Right ventricle myocardium superior (tissue), 1 donor: ENCODE results near the gene KLC1. TPM values are rescaled to one million over a fixed set of nuclear protein-coding genes. Genes with fewer than 3 reads are reported as not detected.
A peak's percentile ranks its signal among the peaks of the same experiment; 100 is the strongest.

ENCODE experiments used
- ATAC-seq: fragments of 200-7000 bp; cut with Tn5 transposase; one replicate; pipeline ENCODE4 v1.9.1; 2020; ENCODE audit warnings: mild to moderate bottlenecking; ENCODE audit not compliant: poor library complexity
- DNase-seq: peaks from one replicate; pipeline ENCODE4 v3.0.0-alpha.2; 2020
- intact Hi-C: fragments of 100-400 bp; cut with DNase I; formaldehyde crosslinking; loops from one replicate; pipeline ENCODE4 v1.11.2; 2022
- total RNA-seq: library from RNA; stranded (reverse); fragmentation: NEBNext Ultra II Directional; extraction: Animal tissue kit (Norgen Biotek cat#: 25700); gene quantifications from one replicate; pipeline ENCODE4 v1.2.1, GENCODE V29; 2021
- donor health status: DM: no; HTN: yes; CAD: no; lungs with severe emphysema.

KLC1 gene
- total RNA-seq, 1 donor from 2014 or later: 152 TPM

DNA sequence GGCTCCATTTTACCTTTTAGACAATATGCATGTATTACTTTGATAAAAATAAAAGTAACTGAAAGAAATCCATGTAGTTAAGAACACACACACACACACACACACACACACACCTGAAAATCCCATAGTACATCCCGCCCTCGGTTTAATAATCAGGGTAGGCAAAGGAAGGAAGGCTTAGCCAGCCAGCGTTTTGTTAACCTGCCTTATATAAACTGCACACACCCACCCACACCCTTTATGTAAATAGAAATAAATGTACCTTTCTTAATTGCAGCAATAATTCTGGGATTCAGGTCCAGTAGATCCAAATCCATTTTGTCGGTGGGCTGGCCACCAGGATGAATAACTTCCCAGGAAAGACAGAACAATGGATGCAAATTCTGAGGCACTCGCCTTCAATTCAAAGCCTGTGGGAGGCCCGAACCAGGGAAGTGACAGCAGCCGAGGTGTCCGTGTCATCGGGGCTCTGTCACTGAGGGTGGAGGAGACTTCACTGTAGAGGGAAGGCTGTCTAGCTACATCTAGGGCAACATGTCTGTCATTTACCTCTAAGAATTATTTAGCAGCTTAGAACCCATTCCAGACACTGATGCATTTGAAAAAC, 81.9 kb downstream of the KLC1 start:
- DNase-seq (no peak), ATAC-seq (no peak)
- intact Hi-C loops: no loop called here

DNA sequence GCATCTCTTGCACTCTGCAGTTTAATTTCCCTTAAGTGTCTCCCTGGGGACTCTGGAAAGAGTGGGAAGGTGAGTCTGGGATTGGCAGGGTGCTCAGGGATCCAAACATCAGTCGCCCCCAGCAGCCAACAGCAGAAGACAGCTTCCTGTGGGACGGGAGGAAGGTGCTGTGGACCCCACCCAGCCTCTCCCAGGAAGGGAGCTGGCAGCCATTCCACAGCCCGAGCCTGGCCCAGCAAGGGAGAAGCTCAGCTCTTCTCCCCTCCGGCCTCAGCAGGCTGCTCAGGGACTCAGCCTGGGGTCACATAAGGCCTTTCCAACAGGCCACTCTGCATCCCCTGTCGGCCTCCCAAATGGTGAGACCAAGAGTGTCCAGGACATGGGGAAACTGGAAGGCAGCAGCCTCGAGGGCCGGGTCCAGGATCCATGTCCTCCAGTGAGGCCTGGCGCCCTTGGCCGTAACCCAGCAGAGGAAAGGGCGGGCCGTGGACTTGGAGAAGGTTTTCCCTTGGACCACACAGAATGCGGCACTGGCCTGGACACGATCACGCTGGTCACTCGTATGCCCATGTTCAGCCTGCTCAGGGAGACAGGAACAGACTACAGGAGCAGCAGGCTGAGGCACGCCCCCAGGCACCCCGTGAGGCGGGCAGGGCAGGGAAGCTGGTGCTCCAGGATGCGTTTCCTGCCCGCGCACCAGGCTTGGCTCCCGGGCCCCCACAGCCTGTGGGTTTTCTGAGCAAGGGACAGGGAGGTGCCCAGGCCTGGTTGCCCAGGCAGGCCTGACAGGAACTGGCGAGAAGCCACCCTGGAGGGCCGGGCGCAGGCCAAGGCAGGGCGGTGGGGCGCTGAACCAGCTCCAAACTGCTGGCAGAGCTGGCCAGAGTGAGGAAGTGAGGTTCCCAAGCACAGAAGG, 82.8 kb downstream of the KLC1 start:
- intact Hi-C loops: no loop called here
- DNase-seq (peak; percentile 75), ATAC-seq (peak; percentile 22)

DNA sequence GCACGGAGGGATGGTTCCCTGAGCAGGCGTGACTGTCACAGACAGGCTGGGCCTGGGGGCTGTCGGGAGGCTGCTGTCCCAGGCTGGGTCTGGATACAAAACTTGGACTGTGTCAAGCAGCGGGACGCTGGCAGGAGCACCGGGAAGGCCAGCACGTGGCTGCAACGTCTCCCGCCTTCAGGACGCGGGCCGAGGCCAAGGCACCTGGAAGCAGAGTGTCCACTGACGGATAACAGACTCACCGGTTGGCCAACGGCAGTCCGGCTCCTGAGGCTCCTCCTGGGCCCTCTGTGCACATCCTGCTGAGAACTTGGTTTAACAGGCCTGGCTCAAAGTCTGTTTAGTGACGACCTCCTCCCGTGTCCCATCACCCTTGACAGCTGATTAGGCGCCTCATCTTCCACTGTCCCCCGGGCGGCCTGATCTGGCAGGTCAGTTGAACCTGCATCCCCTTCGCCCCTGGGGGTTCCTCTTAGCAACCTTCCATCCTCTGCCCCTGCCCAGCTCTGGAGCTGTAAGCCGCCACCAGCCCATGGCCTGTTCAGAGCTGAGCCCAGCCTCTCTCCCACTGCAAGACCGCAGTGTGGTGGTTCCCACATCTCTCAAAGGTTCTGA, 83.7 kb downstream of the KLC1 start:
- ATAC-seq (no peak), DNase-seq (no peak)
- intact Hi-C loops: no loop called here

DNA sequence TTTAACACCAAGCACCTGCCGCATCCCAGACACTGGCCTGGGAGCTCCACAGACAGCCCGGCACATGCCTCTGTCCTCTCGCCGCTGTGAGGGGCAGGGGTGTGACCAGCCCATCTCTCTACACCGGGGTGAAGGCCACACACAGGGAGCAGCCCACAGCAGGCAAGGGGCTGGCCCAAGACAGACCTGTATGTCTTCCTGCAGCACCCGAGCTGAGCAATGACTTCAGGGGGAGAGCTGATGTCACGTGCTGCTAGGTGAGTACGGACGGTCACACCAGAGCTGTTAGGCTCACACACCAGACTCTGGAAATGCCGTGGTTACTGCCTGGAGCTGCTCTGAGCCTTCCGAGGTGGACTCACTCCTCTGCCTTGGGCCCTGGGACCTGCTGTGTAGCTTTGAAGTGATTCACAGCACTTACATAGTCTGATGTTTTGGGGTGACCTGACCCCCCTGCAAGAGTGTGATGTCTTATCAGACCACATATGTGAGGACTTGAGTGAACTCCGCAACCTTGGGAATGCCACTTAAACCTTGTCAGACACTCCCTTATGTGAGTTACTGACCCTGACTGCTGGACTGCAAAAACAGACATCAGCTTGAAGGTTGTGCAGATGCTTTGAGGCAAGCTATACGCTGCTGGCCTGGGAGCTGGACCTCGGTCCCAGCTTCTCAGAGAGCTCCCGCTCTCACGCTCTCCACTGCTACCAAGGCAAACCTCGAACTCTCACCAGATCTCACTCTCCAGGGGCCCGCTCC, 84.5 kb downstream of the KLC1 start:
- intact Hi-C loops: no loop called here
- no peak for DNase-seq
- ATAC-seq: no peak

DNA sequence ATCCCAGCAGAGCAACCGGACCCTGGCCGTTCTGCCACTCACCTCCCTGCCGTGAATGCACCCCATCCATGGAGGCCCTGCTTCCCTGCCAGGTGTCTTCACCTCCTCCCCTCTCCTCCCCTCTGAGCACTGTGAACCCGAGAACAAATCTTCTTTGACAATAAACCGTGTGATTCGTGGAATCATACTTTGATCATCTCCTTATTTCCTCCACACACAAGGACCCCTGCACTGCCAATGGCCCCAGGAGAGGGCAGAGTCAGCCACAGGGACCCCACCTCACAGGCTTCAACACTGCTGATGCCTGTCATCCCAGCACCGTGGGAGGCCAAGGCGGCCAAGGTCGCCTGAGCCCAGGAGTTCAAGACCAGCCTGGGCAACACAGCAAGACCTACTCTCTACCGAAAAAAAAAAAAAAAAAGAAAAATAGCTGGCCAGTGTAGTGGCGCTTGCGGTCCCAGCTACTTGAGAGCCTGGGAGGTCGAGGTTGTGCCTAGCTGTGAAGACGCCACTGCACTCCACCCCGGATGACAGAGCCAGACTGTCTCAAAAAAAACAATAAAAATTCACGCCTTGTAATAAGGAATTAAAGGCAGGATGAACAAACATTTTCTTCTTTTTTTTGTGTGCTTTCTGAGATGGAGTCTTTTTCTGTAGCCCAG, 85.2 kb downstream of the KLC1 start:
- intact Hi-C loops: no loop called here
- ATAC-seq: no peak
- DNase-seq: no peak

DNA sequence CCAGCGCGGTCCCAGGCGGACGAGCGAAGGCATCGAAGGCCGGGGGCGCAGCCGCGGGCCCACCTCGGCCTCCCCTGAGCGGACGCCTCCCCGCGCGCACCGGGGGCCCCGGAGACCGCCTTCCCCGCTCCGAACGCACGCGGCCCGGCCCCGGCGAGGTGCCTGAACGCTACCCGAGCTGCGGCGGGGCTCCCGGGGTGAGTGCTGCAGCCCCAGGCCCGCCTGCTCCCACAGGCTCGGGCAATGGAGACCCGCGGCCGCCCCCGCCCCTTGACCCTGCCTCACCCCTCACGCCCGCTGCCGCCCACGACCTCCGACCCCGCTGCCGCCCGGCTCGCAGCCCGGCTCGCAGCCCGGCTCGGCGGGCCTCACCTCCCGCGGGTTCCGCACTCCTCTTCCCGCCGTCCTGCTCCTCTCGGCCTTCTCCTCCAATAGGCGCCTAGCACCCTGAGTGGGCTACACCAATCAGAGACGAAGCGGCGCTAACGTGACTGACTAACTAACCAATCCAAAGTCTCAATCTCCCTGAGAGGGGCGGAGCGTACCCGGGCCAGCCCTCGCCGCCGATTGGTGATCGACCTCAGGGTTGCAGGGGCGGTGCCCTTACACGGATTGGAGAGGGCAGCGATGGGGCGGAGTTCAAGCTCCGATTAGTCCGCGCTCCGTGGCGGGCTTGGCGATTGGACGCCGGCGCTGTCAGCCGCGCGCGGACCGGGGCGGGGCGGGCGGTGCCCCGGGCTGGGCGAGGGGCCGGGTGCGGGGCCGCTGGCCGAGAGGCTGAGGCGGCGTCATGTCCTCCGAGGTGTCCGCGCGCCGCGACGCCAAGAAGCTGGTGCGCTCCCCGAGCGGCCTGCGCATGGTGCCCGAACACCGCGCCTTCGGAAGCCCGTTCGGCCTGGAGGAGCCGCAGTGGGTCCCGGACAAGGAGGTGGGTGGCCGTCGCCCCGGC, 86.3 kb downstream of the KLC1 start, which contains the start of the genes XRCC3 and ZFYVE21:
Gene XRCC3 (minus strand): TSS at position 400 of the 949 bp plus-strand sequence. CDS start 4,364 bp downstream, outside the sequence.
Gene ZFYVE21 (plus strand): TSS at position 759 of the 949 bp plus-strand sequence. CDS start 32 bp downstream, at position 791.
- intact Hi-C loops: no loop called here
- peak; percentile 94 for ATAC-seq
- DNase-seq: peak; percentile 100

DNA sequence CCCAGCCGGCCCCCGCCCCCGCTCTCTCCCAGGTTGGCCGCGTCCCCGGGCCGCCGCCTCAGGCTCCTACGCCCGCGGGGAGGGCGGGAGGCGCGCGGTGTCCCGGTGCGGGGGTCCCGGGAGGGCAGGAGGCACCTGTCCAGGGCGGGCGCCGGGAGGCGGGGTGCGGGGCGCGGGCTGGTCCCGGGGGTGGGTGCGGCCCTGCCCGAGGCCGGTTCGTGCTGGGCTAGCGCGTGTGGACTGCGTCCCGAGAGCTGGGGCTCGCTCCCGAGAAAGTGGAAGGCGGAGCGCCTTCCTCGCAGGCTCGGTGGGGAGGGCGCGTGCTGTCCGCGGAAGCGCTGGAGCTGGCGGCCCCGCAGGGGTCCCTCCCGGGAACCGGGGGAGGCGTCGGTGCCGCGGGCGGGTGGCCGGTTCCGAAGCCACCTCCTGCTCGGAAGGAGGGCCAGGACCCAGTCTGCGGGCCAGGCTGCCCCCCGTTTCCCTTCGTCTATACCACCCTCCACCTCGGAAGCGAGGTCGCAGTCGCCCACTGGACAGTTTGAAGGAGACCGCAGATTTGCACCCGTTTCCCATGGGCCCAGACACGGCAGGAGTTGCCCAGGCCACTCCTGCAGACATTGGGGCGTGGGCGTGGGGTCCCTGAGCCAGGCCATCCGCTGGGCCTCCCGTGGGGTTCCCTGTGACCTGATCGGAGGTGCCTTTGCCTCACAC, 87.2 kb downstream of the KLC1 start:
- DNase-seq (no peak), ATAC-seq (no peak)
- intact Hi-C loops: no loop called here

DNA sequence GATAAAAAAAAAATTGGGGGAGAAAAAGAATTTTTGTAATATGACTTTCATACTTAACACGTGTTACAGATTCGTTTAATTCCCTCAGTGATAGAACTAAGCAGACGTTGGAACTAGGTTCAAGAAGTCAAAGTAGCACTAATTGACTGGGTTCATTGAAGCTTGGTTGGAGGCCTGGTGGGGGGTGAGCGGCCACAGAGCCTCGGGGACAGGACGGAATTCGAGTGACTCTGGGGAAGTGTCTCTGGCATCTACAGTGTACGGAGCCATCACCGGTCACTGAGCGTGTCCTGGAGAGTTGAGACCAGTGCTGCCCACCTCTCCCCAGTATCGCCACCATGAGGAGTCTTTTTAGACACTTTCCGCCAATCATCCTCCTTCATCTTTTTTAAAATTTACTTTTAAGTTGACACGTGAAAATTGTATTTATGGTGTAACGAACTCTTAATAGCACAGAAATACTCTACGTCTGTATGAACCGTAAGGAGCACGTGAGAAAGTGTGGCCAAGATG, 87.9 kb downstream of the KLC1 start:
- ATAC-seq (no peak), DNase-seq (no peak)
- intact Hi-C loops: no loop called here

DNA sequence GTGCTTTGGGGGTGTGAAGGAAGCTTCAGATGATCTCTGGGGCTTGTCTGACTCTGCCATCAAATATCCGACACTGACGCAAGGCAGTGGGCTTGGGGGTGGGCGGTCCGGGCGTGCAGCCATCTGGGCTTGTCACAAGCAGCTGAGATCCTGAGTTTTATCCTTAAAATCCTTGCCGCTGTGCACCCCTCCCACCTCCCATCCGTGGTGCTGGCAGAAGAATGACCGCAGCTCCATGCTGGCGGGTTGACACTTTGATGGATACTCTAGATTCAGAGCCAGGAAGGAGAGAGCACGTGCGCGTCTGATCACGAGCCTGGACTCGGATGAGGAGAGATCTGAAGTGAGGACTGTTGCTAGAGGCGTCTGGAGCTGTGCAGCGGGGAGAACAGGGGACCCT, 89.6 kb downstream of the KLC1 start:
- intact Hi-C loops: no loop called here
- DNase-seq (no peak), ATAC-seq (no peak)

DNA sequence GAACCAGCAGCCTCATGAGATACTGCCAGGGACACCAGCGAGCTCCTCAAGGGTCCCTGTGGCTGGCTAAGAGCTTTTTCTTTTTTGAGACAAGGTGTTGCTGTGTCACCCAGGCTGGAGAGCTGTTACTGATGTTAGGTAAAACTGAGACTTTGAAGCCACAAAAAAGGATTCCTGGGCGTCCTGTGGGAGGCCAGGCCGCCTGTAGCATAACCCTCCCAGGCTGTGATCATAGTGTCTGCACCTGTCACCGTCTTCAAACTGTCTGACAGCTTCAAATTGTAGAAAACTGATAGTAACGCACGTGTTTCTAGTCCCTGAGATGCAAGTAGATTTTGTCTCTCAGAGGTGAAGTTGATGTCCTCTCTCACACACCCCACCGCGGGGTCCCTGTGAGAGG, 90.7 kb downstream of the KLC1 start:
- intact Hi-C loops: no loop called here
- DNase-seq (no peak), ATAC-seq (no peak)

DNA sequence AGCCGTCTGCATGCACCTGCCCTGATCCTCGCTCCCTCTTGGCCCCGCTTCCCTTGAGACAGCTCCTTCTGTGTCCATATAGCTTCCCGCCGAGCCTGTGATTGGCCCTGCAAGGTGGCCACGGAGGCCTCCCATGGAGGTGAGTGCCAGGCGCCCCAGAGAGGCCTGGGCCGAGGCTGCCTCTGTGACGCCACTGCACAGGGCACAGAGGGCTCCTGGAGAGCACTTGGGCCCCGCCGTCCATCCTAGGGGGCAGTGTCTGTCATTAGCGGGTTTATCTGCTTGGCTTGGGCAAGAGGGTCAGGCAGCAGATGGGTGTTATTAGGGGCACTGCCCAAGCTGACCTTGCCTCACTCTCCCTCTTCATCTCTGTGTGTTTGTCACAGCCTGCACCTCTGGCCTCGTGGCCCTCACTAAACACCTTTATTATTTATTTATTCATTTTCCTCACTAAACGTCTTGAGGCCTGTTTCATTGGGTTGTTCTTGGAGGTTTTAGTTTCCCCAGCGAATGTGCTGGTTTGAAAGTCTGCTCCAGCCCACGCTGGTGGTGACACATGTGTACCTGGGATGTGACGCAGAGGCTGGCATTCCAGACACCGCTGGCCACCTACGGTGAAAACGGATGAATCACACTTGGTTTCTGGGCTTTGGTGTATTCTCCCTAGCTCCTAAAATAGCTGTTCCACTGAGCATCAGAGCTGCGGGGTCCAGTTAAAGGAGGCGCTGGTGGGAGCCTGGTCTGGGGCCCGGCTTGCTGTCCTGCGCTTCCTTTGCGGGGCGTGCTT, 92.5 kb downstream of the KLC1 start:
- DNase-seq (no peak), ATAC-seq (no peak)
- intact Hi-C loops: no loop called here

DNA sequence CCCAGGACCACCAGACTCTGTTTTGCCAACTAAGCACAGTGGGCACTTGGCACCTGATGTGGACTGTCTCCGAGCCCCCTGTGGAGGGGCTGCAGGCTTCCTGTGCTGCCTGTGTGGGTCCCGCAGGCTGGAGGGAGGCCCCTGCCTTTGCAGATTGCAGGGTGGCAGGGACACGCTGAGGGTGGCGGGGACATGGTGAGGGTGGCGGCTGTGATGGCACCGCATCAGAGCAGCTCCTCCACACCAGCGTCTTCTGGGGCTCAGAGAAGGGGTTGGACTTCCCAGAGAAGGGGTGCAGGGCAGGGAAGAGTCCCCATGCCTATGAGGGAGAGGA, 94.7 kb downstream of the KLC1 start:
- intact Hi-C loops: no loop called here
- peak; percentile 11 for ATAC-seq
- DNase-seq: no peak

DNA sequence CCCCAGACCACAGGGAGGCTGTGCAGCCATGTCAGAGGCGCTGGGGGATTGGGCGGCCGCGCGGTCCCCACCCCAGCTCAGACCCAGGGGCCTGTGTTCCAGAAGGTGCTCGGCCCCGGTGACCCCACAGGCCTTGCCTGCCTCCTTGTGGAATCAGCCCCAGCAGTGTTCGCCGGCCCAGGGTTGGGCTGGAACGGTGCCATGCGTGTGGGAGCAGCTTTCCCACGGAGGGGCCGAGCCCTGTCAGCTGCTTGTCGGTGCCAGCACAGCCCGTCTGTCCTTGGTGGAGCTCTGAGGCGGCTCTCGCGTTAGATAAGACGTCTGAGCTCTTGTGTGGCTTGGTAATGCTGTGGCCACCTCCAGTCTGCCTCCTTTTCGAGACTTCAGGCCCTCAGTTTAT, 95.1 kb downstream of the KLC1 start:
- DNase-seq (peak; percentile 83), ATAC-seq (peak; percentile 75)
- intact Hi-C loops: no loop called here

DNA sequence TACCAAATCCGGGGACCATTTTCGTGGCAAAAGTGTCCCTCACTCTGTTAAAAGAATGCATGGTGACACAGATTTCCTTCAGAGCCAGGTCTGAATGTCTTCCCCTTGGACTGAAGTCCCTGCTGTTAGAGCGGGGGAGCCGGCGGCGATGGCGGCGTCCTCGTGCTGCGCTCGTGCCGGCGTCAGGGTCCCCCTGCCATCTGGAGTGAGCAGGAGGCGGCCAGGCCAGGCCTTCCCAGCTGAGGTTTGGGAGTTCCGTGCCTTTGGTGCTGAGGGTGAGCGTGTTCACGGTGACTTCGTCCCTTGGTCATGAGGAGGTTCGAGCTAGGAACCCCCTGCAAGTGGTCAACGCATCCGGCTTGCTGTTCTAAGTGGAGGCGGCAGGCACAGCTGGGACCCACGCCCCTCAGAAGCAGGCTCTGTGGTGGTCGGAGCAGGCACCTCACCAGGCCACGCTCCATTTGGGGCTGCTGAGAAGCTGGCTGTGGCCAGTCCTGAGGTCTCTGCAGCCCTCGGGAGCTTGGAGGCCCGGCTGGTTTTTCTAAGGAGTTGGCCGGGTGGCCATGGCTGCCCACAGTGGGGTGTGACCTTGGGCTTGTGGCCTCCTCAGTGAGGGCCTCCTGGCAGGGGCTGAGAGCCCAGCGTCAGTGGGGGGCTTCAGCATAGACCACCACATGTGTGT, 96.1 kb downstream of the KLC1 start:
- no peak for DNase-seq
- no peak for ATAC-seq
- intact Hi-C loops: no loop called here

DNA sequence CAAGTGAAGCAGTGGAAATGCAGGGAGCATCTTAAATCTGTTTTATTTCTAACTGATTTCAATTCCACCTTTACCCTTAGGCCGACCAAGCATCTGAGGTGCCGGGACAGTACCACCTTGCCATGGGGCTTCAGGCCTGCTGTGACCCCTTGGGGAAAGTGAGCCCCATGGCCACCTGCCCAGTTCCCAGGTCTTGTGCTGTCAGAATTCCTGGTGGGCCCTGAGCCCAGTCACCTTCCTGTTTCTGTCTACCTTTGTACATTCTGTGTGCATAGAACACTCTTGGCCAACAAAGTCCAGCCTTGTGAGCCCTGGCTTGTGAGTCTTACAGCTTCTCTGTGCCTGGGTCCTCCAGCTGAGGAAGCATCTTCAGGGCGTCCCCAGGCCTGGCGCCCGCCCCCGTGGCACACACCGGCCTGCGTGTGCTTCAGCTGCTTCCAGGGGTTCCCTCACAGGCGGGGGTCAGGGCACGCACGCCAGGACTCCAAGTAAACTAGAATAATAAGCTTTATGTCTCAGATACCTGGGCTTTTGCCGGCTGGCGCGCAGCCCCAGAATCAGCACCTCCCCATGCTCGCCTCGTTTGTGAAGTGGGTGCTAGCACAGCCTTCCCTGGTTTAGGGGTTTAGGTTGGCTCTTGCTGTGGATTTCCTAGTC, 96.9 kb downstream of the KLC1 start:
- no peak for ATAC-seq
- DNase-seq: no peak
- intact Hi-C loops: no loop called here
